HepG2 (cell line): Measurements from ENCODE around the gene B9D2. TPM values are rescaled to one million over a fixed set of nuclear protein-coding genes. Genes with fewer than 3 reads are reported as not detected.

Source experiments
- ATF1 ChIP-seq: IDR thresholded peaks from 2 replicates; pipeline ENCODE4 v1.6.1; 2016; ENCODE audit warnings: mild to moderate bottlenecking, control low read depth
- CEBPZ ChIP-seq: IDR thresholded peaks from 2 replicates; pipeline ENCODE4 v1.6.1; 2012; ENCODE audit warnings: low read length, improper control_type of control experiment
- HNRNPL ChIP-seq: fragments of 200-400 bp; formaldehyde crosslinking; IDR thresholded peaks from 2 replicates; pipeline ENCODE4 v1.6.1; 2017; ENCODE audit warnings: mild to moderate bottlenecking, low read depth, low read length
- MEIS2 ChIP-seq: sonication (generic); formaldehyde crosslinking; IDR thresholded peaks from 2 replicates; pipeline ENCODE4 v1.9.0; 2021; ENCODE audit warnings: mild to moderate bottlenecking, missing genetic modification reagents
- NR2C2 ChIP-seq: sonication (generic); formaldehyde crosslinking; IDR thresholded peaks from 2 replicates; pipeline ENCODE4 v1.4.0; 2020; ENCODE audit warnings: missing genetic modification reagents, mild to moderate bottlenecking, moderate library complexity, borderline replicate concordance
- TRIM22 ChIP-seq: fragments of 450-650 bp; IDR thresholded peaks from 2 replicates; pipeline ENCODE4 v1.6.1; 2017
- XBP1 ChIP-seq: sonication (generic); formaldehyde crosslinking; IDR thresholded peaks from 2 replicates; pipeline ENCODE4 v1.5.0; 2020; ENCODE audit warnings: missing genetic modification reagents
- ZNF326 ChIP-seq: sonication (generic); formaldehyde crosslinking; IDR thresholded peaks from 2 replicates; pipeline ENCODE4 v1.4.0; 2020; ENCODE audit warnings: missing genetic modification reagents, borderline replicate concordance
- ZNF567 ChIP-seq: sonication (generic); formaldehyde crosslinking; IDR thresholded peaks from 2 replicates; pipeline ENCODE4 v1.8.1; 2023; ENCODE audit warnings: mild to moderate bottlenecking, missing genetic modification reagents, borderline replicate concordance
- ZNF577 ChIP-seq: sonication (generic); formaldehyde crosslinking; IDR thresholded peaks from 2 replicates; pipeline ENCODE4 v1.4.0; 2020; ENCODE audit warnings: mild to moderate bottlenecking, low read depth, missing genetic modification reagents, borderline replicate concordance
- ZSCAN12 ChIP-seq: sonication (generic); formaldehyde crosslinking; IDR thresholded peaks from 2 replicates; pipeline ENCODE4 v1.9.0; 2021; ENCODE audit warnings: mild to moderate bottlenecking, missing genetic modification reagents
- polyA plus RNA-seq, 8 experiments: library from polyadenylated mRNA; depleted of rRNA in 3 of 8; stranded (reverse) in 7 of 8; unstranded in 1 of 8; fragments of >200 nt; fragmentation: Illumina TruSeq in 4 of 8; extraction: Trizol in 4 of 8; gene quantifications; 2 replicates each; pipeline versions ENCODE4 v1.2.1 to v1.2.3, GENCODE V29; 2011 to 2016; ENCODE audit warnings: low read depth in 4 of 8, missing spikeins in 1 of 8, mixed read lengths in 1 of 8; ENCODE audit not compliant: insufficient read depth in 1 of 8
- total RNA-seq, 5 experiments: library from RNA; depleted of rRNA; stranded (reverse); fragments of >200 nt; fragmentation: Illumina TruSeq; extraction: Trizol; gene quantifications; 2 replicates each; pipeline ENCODE4 v1.2.3, GENCODE V29; 2016; ENCODE audit warnings: low read depth in 1 of 5
- TF ChIP-seq, protein P1 (sequence below): sonication (generic); formaldehyde crosslinking; IDR thresholded peaks from 2 replicates; pipeline ENCODE4 v1.5.0; 2020; ENCODE audit warnings: missing genetic modification reagents, mild to moderate bottlenecking, borderline replicate concordance
- TF ChIP-seq, protein P2 (sequence below), 2 experiments: fragments of 450-650 bp in 1 of 2; sonication (generic) in 1 of 2; formaldehyde crosslinking in 1 of 2; IDR thresholded peaks; 2 replicates each; pipeline versions ENCODE4 v1.6.1 to v1.8.0; 2016 to 2022; ENCODE audit warnings: antibody characterized with exemption in 1 of 2, mild to moderate bottlenecking in 1 of 2, missing genetic modification reagents in 1 of 2

B9D2 gene
- total and polyA plus RNA-seq, 2 of the 13 experiments (the other 11 are each of a cell fraction or from before 2014, with no cell fraction given): 3.1 to 4.4 TPM

DNA sequence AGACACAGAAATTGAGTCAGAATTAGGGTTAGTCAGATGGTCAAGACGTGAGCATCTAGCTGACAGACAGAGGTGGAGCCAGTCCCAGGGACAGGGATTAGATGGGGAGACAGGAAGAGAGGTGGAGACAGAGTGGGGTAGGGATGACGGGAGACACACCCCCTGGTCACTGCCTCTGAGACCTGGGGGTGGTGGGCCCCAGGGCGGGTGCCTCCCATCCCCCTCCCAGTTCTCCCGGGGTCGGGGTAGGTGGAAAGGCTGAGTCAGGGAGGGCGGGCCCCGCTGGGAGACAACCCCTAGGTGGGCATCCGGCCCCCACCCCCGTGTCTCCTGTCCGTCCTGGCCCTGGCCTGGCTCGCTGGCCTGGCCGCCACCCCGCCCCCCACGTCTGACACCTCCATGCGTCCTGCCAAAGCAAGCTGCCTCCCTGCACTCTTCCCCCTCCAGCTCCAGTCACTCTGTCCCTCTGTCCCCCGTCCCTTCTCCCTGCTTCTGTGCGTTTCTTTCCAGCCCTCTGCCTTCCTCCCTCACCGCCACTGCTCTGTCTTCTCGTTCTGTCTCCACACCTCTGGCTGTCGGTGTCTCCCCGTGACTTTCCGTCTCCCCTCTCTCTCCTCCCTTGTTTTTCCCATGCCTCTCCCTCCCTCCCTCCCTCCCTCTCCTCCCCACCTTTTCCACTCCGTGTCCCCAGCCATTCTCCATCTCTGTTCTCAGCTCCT lies 38.9 kb downstream of the B9D2 start (continued):
- TF ChIP-seq XBP1 (CRISPR knock-in tag) (no peak), NR2C2 (CRISPR knock-in tag) (no peak; the same call in 1 of the 2 replicates), TRIM22 (no peak), ATF1 (CRISPR knock-in tag) (no peak), ZNF326 (CRISPR knock-in tag) (peak; percentile 93), ZSCAN12 (CRISPR knock-in tag) (no peak), ZNF577 (CRISPR knock-in tag) (no peak), HNRNPL (0 out of 2 replicates have a peak, but pooled peaks have one; percentile 47), CEBPZ (no peak), MEIS2 (CRISPR knock-in tag) (no peak), ZNF567 (CRISPR knock-in tag) (no peak)
- TF ChIP-seq, protein P1, sequence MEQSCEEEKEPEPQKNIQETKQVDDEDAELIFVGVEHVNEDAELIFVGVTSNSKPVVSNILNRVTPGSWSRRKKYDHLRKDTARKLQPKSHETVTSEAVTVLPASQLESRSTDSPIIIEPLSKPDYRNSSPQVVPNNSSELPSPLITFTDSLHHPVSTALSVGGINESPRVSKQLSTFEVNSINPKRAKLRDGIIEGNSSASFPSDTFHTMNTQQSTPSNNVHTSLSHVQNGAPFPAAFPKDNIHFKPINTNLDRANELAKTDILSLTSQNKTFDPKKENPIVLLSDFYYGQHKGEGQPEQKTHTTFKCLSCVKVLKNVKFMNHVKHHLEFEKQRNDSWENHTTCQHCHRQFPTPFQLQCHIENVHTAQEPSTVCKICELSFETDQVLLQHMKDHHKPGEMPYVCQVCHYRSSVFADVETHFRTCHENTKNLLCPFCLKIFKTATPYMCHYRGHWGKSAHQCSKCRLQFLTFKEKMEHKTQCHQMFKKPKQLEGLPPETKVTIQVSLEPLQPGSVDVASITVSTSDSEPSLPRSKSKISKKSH (CRISPR knock-in tag): peak; percentile 52; the same call in 1 of the 2 replicates
- TF ChIP-seq, protein P2, sequence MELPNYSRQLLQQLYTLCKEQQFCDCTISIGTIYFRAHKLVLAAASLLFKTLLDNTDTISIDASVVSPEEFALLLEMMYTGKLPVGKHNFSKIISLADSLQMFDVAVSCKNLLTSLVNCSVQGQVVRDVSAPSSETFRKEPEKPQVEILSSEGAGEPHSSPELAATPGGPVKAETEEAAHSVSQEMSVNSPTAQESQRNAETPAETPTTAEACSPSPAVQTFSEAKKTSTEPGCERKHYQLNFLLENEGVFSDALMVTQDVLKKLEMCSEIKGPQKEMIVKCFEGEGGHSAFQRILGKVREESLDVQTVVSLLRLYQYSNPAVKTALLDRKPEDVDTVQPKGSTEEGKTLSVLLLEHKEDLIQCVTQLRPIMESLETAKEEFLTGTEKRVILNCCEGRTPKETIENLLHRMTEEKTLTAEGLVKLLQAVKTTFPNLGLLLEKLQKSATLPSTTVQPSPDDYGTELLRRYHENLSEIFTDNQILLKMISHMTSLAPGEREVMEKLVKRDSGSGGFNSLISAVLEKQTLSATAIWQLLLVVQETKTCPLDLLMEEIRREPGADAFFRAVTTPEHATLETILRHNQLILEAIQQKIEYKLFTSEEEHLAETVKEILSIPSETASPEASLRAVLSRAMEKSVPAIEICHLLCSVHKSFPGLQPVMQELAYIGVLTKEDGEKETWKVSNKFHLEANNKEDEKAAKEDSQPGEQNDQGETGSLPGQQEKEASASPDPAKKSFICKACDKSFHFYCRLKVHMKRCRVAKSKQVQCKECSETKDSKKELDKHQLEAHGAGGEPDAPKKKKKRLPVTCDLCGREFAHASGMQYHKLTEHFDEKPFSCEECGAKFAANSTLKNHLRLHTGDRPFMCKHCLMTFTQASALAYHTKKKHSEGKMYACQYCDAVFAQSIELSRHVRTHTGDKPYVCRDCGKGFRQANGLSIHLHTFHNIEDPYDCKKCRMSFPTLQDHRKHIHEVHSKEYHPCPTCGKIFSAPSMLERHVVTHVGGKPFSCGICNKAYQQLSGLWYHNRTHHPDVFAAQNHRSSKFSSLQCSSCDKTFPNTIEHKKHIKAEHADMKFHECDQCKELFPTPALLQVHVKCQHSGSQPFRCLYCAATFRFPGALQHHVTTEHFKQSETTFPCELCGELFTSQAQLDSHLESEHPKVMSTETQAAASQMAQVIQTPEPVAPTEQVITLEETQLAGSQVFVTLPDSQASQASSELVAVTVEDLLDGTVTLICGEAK (IDR thresholded peaks at IDR 0.05): no peak
- TF ChIP-seq, protein P2 (CRISPR knock-in tag; IDR thresholded peaks at IDR 0.05): no peak; the same call in 1 of the 2 replicates
